ENCODE data around the gene KCNMA1.

Gene KCNMA1

DNA sequence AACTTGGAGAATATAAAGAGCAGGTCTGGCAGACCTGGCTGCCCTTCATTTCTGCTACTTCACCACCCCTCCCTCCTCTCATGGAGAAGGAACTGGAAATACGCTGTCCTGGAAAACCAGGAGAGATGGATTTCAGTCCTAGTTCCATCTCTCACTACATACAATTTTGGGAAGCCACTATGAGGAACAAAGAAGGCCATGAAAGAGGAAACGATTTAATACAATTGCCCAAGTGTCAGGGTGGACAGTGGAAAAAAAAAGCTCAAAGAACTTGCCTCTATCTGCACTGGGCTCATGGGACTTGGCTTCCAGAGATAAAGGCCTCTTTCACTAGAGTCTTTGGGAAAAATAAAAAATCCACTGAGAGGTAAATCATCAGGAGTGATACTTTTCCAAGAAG is 561.7 kb downstream of the KCNMA1 start:
- no peak overlapping the region for H3K4me3 ChIP-seq (ENCODE audit: low read depth, low read length)
- TF ChIP-seq CTCF (IDR thresholded peaks at IDR 0.05; ENCODE audit: low read depth, low read length) = no peak
- DNase-seq (ENCODE audit: low read depth, low spot score) = no peak
- in situ Hi-C loops (cut with HindIII; ENCODE audit: low sequenced_read_pairs) = no loop called here

- no peak for DNase-seq (ENCODE audit: low read depth, low spot score)
- in situ Hi-C loops (cut with HindIII; ENCODE audit: low sequenced_read_pairs) = no loop called here
- TF ChIP-seq CTCF (IDR thresholded peaks at IDR 0.05; ENCODE audit: low read depth, low read length) = no peak
- H3K4me3 ChIP-seq (ENCODE audit: low read depth, low read length) = no peak overlapping the region
Observed at GRCh38 chr10:77074104-77074624, 563.4 kb downstream of the KCNMA1 start.

DNA sequence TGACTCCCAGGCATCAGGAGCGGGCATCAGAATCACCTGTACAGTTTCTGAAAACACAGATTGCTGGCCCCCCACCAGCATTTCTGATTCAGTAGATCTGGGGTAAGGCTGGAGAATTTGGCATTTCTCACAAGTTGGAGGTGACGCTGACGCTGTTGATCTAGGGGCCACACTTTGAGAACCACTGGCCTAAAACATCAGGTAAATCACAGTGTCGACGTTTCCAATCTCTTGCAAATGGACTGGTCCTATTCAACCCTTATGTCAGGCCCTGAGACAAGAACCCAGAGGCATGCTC is 564.0 kb downstream of the KCNMA1 start:
- in situ Hi-C loops (cut with HindIII; ENCODE audit: low sequenced_read_pairs) = no loop called here
- TF ChIP-seq CTCF (IDR thresholded peaks at IDR 0.05; ENCODE audit: low read depth, low read length) = no peak
- no peak for DNase-seq (ENCODE audit: low read depth, low spot score)
- H3K4me3 ChIP-seq (ENCODE audit: low read depth, low read length) = no peak overlapping the region

- no peak overlapping the region for H3K4me3 ChIP-seq (ENCODE audit: low read depth, low read length)
- in situ Hi-C loops (cut with HindIII; ENCODE audit: low sequenced_read_pairs) = no loop called here
- TF ChIP-seq CTCF (IDR thresholded peaks at IDR 0.05; ENCODE audit: low read depth, low read length) = no peak
- no peak for DNase-seq (ENCODE audit: low read depth, low spot score)
Observed at GRCh38 chr10:77072836-77073662, 564.6 kb downstream of the KCNMA1 start.

GRCh38 chr10:77072361-77072835 is 565.2 kb downstream of the KCNMA1 start:
- TF ChIP-seq CTCF (IDR thresholded peaks at IDR 0.05; ENCODE audit: low read depth, low read length) = no peak
- in situ Hi-C loops (cut with HindIII; ENCODE audit: low sequenced_read_pairs) = no loop called here
- DNase-seq (ENCODE audit: low read depth, low spot score) = no peak
- H3K4me3 ChIP-seq (ENCODE audit: low read depth, low read length) = no peak overlapping the region

DNA sequence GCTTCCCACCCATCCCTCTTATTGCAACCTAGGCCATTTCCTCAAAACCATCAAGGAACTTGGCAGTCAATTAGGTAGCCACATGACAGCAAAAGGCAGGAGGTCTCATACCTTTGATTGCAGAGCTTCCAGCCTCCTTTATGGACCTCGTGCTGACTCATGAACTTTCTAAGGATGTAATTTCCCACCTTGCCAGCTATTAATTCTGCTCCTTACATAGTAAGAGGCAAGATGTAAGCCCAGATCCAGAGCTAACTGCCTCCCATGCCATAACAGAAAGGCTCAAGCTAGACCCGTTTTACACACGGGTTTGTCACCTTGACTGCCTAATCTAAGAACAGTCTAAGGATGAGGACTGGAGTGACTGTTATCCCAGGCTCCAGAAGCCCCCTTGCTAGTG is 565.7 kb downstream of the KCNMA1 start:
- no peak for DNase-seq (ENCODE audit: low read depth, low spot score)
- TF ChIP-seq CTCF (IDR thresholded peaks at IDR 0.05; ENCODE audit: low read depth, low read length) = no peak
- no peak overlapping the region for H3K4me3 ChIP-seq (ENCODE audit: low read depth, low read length)
- in situ Hi-C loops (cut with HindIII; ENCODE audit: low sequenced_read_pairs) = no loop called here
